H1 (cell line): ENCODE measurements around the gene EPHA3.

Experiments
- GABPA ChIP-seq: IDR thresholded peaks from 2 replicates; pipeline ENCODE4 v1.6.1; 2011; ENCODE audit warnings: mild to moderate bottlenecking, low read length, moderate library complexity, borderline replicate concordance; ENCODE audit not compliant: insufficient read depth
- RFX5 ChIP-seq: IDR thresholded peaks from 2 replicates; pipeline ENCODE4 v1.6.1; 2011; ENCODE audit warnings: low read depth, low read length, improper control_type of control experiment, borderline replicate concordance
- SIN3A ChIP-seq, 2 experiments: IDR thresholded peaks in 1 of 2; conservative IDR thresholded peaks in 1 of 2; 2 replicates each; pipeline ENCODE4 v1.6.1; 2011 to 2012; ENCODE audit warnings: low read length in 2 of 2, improper control_type of control experiment in 1 of 2, low read depth in 1 of 2, mild to moderate bottlenecking in 1 of 2
- SUZ12 ChIP-seq: fragments of 200-600 bp; sonication (generic); IDR thresholded peaks from 2 replicates; pipeline ENCODE4 v1.6.1; 2012; ENCODE audit warnings: mild to moderate bottlenecking, inconsistent platforms, low read length, moderate library complexity, mixed read lengths
- USF2 ChIP-seq: IDR thresholded peaks from 2 replicates; pipeline ENCODE4 v1.6.1; 2011; ENCODE audit warnings: low read length, improper control_type of control experiment
- ZNF274 ChIP-seq: IDR thresholded peaks from 2 replicates; pipeline ENCODE4 v1.7.0; 2012; ENCODE audit warnings: low read length, borderline replicate concordance; ENCODE audit errors: extremely low read depth
- TF ChIP-seq, protein P1 (sequence below), 3 experiments: IDR thresholded peaks; 1 replicate in 2 of 3; 2 replicates in 1 of 3; pipeline versions ENCODE4 v1.5.1 to v1.6.1; 2011; ENCODE audit warnings: low read length in 3 of 3, mild to moderate bottlenecking in 3 of 3, inconsistent platforms in 2 of 3, low read depth in 1 of 3, moderate library complexity in 1 of 3; ENCODE audit not compliant: insufficient read depth in 1 of 3; ENCODE audit errors: control extremely low read depth in 1 of 3

DNA sequence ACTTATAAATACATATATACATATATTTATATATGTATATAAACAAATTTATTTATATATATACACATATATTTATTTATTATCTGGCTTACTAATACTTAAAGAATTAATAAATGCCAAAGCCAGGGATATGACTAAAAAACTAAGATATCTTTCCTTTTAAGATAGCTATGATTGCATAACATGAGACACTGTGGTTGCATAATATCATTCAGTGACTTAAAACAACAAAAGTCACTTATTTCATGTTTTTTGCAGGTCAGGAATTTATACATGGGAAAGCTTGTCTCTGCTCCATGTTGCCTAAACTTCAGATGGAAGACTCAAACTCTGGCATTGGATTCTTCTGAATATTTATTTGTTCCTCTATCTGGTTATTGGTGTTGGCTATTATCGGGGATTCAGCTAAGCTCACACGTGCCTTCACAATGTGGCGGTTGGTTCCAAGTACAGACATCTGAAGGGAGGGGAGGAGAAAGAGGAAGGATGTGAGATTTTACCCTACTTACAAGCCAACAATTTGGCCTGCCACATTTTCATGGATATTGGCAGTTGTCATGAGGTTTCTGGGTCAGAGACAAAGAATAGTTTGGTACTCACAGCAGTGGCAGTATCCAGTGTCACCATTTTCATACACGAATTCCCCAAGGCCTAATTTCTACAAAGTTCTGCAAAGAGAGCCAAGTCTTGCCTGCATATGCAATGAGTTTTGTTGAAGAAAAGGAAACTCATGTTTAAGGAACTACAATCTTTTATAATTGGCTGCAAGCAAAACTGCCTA is 381.6 kb downstream of the EPHA3 start:
- TF ChIP-seq ZNF274 (no peak), USF2 (no peak), GABPA (no peak), RFX5 (no peak), SIN3A (conservative IDR thresholded peaks at IDR 0.05 in 1 of 2, IDR thresholded peaks at IDR 0.05 in 1 of 2; ENCODE audit: low read depth in 1 of 2, low read length in 2 of 2) (no peak), SUZ12 (no peak)
- TF ChIP-seq, protein P1, sequence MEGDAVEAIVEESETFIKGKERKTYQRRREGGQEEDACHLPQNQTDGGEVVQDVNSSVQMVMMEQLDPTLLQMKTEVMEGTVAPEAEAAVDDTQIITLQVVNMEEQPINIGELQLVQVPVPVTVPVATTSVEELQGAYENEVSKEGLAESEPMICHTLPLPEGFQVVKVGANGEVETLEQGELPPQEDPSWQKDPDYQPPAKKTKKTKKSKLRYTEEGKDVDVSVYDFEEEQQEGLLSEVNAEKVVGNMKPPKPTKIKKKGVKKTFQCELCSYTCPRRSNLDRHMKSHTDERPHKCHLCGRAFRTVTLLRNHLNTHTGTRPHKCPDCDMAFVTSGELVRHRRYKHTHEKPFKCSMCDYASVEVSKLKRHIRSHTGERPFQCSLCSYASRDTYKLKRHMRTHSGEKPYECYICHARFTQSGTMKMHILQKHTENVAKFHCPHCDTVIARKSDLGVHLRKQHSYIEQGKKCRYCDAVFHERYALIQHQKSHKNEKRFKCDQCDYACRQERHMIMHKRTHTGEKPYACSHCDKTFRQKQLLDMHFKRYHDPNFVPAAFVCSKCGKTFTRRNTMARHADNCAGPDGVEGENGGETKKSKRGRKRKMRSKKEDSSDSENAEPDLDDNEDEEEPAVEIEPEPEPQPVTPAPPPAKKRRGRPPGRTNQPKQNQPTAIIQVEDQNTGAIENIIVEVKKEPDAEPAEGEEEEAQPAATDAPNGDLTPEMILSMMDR (IDR thresholded peaks at IDR 0.05; ENCODE audit: control extremely low read depth in 1 of 3, insufficient read depth in 1 of 3, low read depth in 1 of 3, low read length in 3 of 3) = no peak
